Left lobe of liver (tissue), 2 donors: Measurements from ENCODE around the gene GPR12. TPM values are rescaled to one million over a fixed set of nuclear protein-coding genes. Genes with fewer than 3 reads are reported as not detected.
A peak's percentile ranks its signal among the peaks of the same experiment; 100 is the strongest.

Source experiments
- ATAC-seq: fragments of 200-7000 bp; cut with Tn5 transposase; one replicate; pipeline ENCODE4 v1.9.1; 2020; ENCODE audit warnings: mild to moderate bottlenecking, moderate library complexity
- DNase-seq: peaks from one replicate; pipeline ENCODE4 v3.0.0-alpha.2; 2020; ENCODE audit warnings: low spot score
- total RNA-seq: library from RNA; stranded (reverse); gene quantifications from one replicate; pipeline ENCODE4 v1.2.1, GENCODE V29; 2021
- donor health status: DM: no; HTN: no; CAD: no; lungs with moderate emphysema.
- donor health status: DM: no; HTN: yes; CAD: no.

Gene GPR12, protein sequence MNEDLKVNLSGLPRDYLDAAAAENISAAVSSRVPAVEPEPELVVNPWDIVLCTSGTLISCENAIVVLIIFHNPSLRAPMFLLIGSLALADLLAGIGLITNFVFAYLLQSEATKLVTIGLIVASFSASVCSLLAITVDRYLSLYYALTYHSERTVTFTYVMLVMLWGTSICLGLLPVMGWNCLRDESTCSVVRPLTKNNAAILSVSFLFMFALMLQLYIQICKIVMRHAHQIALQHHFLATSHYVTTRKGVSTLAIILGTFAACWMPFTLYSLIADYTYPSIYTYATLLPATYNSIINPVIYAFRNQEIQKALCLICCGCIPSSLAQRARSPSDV
- total RNA-seq = not detected

DNA sequence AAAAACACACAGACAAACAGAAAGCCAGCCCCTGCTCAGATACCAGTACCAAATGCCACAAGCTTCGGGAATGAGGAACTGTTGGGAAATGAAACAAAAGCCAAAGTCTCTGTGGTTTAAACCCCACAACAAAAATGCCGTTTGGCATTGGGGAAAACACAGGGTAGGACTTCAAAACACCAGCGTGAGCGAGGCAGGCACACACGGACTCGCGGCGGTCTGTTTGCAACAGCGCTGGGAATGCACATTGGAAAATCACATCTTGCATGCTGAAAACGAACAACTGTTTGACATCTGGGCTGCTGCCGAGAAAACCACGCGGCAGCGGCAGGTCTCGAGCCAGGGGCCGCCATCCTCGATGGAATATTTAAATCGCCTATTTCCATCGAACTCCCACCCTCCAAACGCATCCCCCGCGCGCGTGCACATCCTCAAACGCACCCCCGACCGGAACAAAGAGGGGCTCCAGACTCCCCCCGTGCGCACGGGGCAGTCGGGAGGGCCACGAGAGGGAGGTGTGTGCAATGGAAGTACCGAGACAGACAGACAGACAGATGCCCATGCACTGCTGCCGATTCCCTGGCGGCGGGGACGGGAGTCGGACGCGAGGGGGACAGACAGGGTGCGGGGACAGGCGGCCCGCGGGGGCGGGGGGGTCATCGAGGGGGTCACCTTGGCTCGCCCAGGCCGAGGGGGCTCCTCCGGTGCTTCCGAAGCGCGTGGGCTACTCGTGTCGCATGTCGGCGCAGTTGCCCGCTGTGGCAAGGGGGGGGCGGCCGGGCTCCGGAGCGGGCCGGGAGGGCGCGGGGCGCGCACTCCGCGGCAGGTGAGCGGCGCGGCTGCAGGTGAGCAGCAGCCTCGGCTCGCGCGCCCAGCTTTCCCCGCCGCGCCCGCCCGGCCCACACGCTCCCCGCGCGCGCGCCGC is at the start of gene GPR12:
TSS of gene GPR12 (minus strand) at position 880 of the 925 bp plus-strand sequence. CDS start 959 bp downstream, outside the sequence.
- ATAC-seq = no peak
- DNase-seq = no peak

DNA sequence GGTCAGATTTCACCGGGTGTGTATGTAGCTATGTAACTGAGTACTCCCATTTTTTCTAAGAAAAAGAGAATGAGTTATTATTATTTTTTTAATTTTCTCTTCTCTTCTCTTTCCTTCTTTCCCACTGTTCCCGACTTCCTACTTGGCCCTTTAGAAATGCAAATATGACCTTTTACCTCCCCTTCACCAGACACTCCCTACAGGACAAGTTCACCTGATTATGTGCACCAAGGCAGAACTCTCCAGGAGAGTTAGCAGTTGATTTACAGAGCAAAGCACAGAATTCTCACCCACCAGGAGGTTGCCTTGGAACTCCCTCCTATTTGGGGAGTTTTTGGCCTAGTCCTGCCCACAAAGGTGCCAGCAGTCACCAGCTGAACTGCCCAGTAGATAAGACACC is 49.5 kb upstream of the GPR12 start:
- DNase-seq (peak; percentile 1), ATAC-seq (no peak)

GRCh38 chr13:26806891-26807290 is 46.3 kb upstream of the GPR12 start:
- DNase-seq (no peak), ATAC-seq (no peak)

DNA sequence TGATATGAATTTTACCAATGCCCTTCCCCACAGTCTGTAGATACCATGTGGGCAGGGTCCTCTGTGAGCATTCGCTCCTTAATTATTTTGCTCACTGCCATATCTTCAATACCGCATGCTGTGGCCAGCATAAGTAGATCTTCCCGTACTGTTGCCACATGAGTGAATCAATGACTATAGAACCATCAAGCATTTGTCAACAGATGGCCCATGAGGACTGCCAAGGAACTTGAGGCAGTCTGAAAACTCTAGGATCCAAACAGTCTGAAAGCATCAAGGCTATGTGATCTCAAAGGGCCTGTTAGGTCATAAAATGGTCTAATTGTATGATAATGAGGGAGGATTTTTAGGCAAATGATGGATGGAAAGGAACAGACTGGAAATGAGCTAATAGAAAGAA is 27.4 kb upstream of the GPR12 start:
- DNase-seq (no peak), ATAC-seq (no peak)

DNA sequence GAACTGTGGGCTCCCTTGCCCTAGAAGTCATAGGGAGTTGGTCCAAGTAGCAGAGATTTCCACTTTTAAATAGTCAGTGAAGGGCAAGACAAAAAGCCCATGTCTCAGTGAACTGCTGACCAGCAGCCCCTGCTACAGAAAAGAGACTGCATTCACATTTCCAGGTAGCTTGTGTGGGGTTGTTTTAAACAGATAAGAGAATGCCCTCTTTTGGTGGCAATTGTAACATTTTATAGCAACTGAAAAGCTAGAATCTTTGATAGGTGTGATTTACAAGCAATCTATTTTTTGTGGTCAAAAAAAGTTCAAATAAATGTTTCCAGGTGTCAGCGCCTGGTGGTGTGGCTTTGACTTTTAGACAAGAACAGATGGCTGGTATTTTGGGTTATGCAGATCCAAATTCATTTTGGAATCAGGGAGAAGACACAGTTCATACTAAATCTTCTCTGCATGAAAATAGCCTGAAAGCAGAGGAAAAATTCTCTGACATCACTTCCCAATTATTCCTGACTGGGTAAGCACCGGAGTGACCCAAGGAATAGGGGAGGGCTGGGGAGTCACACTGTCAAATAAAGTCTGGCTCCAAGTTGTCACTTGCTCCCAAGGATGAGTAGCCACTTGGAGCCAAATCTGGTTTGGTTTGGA is 26.2 kb upstream of the GPR12 start:
- ATAC-seq = no peak

DNA sequence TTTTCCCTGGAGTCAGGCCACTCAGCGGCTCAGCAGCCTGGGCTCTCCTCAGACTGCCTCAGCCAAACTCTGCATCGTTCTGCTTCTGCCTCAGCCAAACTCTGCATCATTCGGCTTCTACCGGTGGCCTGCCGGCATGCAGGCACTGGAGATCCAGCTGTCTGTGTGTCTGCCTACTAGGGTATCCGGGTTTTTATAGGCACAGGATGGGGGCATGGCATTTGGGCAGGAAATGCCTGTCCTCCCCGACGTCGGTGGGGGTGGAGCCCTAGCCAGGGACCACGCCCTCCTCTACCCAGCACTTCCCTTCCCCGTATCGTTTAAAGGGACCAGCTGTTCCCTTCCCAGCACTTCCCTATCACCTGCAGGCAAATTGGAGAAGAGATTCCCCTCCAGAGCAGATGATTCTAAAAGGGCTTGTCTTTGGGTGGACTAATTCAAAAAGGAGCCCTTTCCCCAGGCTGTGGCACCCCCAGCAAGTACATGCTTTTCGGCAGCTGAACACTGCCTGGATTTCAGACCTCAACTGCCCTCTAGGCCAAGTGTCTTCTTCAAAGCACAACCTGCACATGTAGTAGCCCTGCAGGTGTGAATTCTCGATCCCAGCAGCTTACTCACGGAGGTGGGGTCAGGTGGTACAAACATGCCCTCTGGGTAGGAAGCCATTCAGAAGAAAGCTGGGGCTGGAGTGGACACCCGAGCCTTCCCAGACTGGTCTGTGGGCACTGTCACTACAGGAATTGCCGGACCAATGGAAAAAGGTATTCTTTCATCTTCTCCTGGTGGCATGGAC is 25.4 kb upstream of the GPR12 start:
- no peak for DNase-seq
- ATAC-seq = peak; percentile 23

More for the DNA sequence above, 26.2 kb upstream of the GPR12 start:
- no peak for DNase-seq

DNA sequence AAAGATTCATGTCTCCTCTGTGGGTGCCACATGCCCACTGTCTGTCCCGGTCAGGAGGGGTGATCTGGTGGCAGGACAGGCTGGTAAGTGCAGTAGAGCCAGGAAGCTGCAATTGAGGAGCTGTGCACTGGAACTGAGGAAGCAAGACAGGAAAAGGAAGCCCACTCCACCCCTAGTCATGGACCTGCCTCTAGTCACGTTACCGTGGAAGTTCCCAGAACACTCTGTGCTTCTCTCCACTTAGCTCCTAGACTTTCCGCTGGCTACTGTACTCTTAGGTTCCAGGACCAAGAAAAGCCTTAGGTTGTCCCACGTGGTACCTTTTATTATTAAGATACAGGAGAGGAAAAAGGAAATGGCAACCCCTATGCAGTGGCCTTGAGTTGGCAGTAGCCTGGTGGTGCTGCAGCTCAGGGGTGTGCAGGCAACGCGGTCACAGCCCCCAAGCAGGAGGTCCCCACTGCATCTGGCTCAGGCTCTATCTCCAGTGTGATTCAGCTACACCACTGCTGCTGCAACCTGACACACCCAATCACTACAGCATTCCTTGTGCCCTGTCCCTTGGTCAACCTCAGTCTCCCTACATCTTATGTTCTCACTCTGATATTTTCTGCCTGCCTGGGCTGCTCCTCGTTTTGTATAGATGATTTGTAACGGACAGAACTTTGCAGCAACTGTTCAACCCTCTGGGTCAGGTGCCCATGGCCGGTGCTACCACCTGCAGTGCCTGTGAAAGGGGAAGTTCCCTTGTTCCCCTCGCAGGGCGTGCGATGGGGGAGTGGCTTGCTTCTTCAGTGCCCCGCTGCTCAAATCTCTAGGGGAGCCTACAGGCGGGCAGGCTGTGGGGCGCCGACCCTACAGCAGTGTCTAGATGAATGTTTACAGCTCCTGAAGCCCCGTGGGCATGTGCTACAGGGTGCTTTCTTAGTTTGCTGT is 24.4 kb upstream of the GPR12 start:
- peak; percentile 29 for ATAC-seq
- DNase-seq = no peak

DNA sequence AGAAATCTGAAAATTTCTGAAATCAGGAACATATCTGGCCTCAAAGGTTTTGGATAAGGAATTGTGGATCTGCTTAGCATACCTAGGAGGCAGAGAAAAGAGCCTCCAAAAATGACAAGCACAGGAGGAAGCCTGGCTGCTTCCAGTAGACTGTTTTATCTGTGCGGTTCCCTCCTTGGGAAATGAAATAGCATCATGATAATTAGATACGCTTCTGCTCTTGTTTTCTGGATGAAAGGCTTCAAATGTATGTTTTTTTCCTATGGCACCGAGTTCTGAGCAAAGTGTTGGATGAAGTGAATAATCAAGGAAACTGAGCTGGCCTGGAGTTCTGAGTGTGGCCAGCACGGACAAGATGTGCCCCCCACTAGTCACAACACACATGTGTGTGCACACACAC is 19.8 kb upstream of the GPR12 start:
- ATAC-seq (no peak), DNase-seq (no peak)

DNA sequence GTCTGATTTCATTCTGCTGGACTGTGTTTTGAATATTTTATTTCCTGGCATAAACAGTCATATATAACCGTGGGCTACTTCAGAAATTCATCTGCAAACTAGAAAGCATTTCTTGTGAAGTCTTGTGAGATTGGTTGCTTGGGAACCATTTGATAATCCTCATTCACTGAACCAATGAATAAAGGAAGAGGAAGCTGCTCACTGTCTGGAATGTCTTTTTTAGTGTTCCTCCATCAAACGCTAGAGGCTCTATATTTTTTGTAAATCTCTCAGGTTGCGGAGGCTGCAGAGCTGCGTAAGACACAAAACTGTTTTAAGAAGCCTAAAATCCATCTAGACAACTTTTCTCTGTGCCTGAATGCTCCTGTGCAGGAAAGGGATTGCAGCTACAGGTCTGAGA is 18.7 kb upstream of the GPR12 start:
- ATAC-seq (no peak), DNase-seq (no peak)

DNA sequence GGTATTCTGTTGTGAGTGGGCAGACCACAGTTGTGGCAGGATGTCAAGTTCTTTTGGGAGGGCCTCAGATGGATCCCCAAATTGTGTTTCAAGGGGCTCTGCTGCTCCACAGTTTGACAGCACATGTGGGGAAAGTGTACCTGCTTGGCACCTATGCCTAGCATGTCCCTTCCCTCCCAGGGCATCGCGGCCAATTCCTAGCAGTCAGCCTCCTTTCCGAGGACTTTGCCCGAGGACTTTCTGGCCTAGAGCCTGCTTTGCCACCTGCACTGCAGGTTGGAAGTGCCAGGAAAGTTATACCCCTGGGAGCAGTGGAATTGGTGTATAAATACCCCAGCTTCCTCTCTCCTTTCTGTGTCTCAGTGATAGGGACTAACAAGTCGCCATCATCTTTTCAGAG is 11.9 kb upstream of the GPR12 start:
- DNase-seq (no peak), ATAC-seq (peak; percentile 73)

GRCh38 chr13:26771796-26772195 is 11.2 kb upstream of the GPR12 start:
- no peak for ATAC-seq
- no peak for DNase-seq

GRCh38 chr13:26762745-26763345 is 2.3 kb upstream of the GPR12 start:
- no peak for ATAC-seq
- DNase-seq = no peak

DNA sequence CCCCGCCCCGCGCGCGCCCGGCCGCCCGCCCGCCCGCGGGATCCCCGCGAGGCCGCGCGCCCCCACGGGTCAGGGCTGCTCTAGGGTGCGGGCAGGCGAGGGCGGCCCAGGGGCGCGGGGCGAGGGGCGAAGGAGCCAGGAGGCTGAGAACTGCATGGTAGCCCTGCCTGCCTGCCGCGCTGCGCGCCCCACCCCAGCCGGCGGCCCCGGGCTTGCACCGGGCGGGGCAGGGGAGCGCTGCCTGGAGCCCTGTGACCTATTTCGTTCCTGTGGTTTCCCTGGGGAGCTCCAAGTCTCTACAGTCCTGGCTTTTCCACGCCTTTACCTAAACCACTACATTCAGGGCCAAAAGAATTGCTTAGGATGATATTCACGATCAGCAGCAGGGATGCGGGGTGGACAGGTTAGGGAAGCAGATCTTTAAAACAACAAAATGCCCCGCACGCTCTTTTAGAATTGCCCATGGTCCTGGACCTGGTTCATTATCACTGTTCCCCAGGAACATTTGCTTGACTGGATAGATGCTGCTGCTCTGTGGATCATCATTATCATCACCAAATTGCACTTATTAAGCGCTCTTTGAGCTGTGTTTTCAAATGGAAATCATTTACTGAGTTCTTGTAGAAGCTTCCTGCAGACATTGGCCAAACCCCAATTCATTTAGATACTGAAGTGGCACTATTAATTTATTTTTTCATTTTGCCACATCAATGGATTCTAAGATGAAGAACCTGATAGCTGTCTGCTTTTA is 421 bp upstream of the GPR12 start:
- DNase-seq (no peak), ATAC-seq (no peak)

- no peak for ATAC-seq
- no peak for DNase-seq
These were observed 1.2 kb downstream of the GPR12 start for GRCh38 chr13:26759249-26759906.

DNA sequence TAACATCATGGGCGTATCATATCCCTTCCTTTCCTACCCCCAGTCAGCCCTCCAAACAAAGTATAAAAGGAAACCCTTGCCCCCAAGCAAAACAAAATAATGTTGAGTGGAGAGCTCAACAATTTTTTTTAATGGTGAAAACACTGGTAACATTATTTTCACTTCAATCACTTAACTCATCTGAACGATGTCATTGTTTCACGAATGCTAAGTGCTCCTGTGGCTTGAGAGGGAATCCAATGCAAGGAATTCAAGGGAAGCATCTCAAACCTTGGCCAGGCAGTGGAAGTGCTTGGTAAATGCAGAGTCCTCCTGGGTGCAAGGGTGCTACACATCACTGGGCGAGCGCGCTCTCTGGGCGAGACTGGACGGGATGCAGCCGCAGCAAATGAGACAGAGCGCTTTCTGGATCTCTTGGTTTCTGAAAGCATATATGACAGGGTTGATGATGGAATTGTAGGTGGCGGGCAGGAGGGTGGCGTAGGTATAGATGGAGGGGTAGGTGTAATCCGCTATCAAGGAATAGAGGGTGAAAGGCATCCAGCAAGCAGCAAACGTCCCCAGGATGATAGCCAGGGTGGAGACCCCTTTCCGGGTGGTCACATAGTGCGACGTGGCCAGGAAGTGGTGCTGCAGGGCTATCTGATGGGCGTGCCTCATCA is 2.0 kb downstream of the GPR12 start:
- DNase-seq (no peak), ATAC-seq (no peak)

DNA sequence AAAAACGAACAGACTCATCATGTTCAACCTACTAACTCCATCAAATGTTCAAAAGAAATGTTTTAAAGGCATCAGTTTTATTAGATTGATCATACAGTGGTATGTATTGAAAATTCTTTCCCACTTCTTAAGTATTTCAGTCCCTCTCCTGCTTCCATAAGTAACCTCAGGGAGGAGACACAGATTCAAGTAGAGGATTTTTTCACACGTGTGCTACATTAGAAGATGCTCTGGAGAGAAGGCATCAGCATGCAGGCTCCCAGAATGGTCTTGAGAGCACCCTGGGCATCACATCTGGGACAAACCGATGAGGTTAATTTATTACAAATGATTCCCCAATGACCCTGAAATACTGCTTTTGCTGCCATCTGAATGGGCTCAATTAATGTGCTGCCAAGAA is 3.6 kb downstream of the GPR12 start:
- DNase-seq (no peak), ATAC-seq (no peak)

DNA sequence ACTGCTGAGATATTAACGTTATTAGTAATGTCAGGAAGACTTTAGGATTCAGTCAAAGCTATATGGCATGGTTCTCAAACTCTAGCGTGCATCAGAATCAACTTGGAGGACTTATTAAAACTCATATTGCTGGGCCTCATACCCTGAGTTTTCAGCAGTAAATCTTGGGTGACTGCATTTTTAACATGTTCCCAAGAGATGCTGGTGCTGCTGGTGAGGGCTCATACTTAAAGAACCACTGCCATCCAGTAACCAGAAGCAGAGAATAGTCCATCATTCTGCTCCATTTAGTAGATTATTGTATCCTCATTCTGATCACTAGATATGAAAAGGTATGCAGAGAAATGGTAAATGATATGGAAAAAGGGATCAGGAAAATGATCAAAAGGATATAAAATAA is 7.9 kb downstream of the GPR12 start:
- ATAC-seq (no peak), DNase-seq (no peak)
